ENCODE data around the gene PRICKLE3.

Gene PRICKLE3, protein sequence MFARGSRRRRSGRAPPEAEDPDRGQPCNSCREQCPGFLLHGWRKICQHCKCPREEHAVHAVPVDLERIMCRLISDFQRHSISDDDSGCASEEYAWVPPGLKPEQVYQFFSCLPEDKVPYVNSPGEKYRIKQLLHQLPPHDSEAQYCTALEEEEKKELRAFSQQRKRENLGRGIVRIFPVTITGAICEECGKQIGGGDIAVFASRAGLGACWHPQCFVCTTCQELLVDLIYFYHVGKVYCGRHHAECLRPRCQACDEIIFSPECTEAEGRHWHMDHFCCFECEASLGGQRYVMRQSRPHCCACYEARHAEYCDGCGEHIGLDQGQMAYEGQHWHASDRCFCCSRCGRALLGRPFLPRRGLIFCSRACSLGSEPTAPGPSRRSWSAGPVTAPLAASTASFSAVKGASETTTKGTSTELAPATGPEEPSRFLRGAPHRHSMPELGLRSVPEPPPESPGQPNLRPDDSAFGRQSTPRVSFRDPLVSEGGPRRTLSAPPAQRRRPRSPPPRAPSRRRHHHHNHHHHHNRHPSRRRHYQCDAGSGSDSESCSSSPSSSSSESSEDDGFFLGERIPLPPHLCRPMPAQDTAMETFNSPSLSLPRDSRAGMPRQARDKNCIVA

DNA sequence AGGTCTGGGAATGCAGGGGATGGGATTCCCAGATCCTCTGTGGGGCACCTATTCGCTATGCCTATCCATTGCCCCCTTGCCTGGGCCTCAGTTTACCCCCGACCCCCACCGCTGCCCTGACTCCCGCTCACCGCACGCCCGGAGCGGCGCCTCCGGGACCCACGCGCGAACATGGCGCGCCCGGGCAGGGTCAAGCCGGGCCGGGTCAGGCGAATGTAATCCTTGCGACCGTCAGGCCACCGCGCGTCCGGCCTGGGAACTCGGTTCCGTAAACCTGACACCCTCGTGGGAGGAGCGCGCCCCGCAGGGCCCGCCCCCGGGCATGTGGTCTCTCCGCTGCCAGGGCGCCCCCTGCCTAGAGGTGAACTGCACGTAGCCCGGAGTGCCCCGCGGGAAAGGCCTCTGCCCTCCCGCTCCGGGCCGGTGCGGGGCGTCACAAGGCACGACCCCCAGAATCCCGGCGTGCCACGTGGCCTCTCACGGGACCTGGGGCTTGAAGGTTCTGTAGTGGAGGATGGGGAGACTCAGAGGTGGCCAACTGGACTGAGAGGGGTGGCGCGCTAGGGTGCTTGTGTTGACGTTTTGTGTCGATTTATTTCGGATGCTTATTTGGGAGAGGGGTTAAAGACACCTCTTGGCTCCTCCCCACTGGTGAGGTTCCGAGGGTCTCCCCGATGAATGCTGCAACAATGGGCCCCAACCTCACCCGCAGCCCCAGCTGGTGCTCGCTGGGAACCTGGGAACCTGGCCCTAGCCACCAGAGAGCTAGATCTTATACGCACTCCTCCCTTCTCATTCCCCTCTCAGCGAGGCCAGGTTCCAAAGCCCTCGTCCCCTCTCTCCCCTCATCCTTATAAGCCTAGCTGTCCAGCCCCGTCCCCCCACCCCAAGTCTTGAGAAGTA is at the start of gene PRICKLE3:
PRICKLE3 (minus strand) TSS at position 249 of the 903 bp plus-strand sequence; CDS start at position 173, 76 bp downstream.
- DNase-seq: peak; percentile 82

DNA sequence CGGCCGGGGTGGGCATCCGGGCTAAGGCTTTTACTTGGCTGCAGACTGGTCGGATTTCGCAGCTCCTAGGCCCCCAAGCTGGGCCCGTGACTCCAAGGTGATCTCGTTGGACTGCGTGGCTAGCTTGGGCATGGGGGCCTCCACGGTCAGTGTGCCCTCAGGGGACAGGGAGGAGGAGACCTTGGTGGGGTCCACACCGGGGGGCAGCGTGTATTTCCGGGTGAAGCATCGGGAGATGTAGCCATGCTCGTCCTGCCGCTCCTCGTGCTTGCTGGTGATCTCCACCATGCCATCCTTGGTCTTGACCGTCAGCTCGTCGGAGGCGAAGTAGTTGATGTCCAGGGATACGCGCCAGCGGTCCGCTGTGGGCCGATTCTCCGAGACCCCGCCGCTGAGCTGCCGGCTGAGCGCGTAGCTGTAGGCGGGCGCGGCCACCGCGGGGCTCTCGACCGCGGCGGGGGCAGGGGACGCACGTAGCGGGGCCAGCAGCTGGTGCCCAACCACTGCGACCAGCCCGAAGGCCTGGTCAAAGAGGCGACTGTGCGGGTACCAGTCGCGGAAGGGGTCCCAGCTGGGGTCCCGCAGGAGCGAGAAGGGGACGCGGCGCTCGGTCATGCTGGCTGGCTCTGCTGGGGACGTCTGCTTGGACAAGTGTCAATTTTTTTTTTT is 47.8 kb upstream of the PRICKLE3 start:
- DNase-seq: no peak

DNA sequence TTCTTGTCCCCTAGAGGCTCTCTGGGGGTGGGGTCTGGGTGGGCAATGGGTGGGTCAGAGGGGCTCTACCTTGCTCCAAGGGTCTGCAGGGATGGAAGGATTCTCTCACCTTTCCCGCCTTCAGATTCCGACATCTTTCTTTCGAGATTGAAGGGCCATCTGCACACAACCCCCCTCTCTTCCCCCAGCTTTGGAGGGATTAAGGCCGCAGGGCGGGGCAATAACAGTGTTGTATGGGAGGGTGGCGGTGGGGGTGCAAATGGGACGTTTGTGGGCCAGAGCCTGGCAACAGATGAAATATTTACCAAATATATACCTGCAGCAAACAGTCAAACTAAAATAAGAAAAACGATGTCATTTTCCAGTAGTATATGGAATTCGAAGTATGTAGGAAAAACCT is 47.0 kb upstream of the PRICKLE3 start, which contains the start of gene CACNA1F:
CACNA1F (minus strand) TSS at position 165 of the 400 bp plus-strand sequence; CDS start at position 134, 31 bp downstream.
- no peak for DNase-seq

DNA sequence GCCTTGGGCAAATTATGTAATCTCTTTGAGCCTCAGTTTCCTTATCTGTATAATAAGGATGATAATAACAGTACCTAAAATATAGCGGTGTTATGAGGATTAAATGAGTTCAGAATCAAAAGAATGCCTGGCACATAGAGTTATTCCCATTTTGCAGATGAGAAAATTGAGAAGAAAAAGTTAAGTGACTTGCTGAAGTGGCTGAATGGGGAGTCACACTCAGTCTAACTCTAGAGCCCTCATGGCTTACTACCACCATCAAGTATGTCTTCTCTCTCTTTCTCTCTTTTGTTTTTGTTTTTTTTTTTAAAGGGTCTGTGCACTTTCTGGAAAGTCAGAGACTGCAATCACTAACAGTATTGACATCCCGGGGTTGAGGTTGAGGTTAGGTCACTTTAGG is 46.4 kb upstream of the PRICKLE3 start:
- no peak for DNase-seq

DNA sequence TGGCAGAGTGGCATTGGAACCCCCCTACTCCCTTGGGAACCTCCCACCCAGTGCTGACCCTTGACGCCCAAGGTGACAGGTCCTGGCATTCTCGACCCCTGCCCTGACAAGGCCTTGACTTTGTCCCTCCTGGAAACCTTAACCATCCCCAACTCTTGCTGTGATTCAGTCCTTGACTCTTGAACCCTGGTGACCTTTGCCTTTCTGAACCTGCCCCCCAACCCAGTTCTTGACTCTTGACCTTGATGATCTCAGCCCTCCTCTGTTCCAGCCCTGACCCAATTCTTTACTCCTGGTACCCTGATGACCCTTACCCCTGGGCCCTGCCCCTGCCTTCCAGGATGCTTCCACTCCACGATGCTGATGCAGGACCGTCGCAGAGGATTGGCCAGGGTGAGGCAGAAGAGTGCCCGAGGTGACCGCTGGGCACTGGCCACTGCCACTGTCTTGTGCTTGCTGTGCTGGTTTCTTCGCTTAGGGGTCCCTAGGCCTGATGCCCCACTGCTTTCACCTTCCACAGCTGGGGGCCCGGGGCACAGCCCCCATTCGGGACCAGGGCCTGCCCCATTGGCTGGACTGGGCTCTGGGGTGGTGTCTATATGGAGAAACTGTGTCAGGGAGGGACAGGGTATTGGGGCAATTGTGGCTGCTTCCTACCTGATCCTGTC is 45.3 kb upstream of the PRICKLE3 start:
- no peak for DNase-seq

DNA sequence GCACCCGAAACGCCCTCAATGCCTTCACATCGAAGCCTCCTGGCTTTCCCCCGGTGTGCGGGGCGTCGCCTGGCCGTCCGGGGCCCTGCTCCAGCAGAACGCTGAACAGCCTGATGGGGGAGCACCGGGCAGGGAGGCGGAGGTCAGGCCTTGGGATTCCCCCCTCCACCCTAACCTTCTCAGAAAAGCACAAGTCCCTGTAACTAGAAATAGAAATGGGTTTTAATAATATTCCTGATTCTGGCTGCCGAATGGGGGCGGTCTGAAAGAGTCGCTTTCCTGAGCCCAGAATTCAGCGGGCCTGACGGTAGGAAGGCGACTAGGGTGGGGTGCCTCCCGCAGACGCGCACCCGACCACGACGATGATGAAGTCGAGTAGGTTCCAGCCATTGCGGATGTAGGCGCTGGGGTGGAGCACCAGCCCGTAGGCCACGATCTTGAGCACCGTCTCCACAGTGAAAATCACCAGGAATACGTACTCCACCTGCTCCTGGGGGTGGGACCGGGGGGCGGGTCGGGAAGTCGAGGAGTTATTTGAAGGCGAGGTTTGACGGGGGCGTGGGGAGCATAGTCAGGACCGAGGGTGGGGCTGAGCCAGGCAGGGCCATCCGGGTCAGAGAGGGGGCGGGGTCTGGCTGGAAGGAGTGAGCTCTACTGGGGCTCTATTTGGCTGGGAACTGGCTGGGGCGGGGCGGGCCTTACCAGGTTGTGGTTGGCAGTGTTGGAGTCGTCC is 44.5 kb upstream of the PRICKLE3 start:
- peak; percentile 79 for DNase-seq

DNA sequence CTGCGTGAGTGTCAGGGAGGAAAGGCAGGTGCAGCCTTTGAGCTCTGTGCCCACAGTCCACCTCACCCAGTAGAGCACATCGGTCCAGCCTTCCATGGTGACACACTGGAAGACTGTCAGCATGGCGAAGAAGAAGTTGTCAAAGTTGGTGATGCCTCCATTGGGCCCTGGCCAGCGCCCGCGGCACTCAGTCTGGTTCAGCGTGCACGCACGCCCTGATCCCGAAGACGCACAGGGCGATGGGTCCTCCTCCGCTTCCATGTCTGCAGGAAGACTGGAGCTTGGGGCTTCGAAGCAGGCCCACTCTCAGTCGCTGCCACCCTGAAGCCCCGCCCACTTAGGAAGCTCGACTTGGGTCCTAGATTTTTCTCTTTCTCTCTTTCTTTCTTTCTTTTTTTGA is 42.0 kb upstream of the PRICKLE3 start:
- no peak for DNase-seq

DNA sequence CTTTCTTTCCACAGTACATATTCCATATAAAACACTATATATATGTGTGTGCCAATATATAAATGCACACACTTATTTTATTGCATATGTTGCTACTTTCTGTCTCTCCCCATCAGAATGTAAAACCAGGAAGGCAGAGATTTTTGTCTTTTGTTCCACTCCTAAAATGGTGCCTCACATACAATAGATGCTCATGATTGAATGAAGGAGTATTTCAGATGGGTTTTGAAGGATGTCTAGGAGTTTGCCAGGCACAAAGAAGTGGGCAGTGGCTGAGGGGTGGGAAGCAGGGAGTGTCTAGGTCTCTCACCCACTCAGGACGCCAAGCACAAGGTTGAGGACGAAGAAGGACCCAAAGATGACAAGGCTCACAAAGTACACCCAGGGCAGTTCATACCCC is 41.6 kb upstream of the PRICKLE3 start:
- DNase-seq: no peak

DNA sequence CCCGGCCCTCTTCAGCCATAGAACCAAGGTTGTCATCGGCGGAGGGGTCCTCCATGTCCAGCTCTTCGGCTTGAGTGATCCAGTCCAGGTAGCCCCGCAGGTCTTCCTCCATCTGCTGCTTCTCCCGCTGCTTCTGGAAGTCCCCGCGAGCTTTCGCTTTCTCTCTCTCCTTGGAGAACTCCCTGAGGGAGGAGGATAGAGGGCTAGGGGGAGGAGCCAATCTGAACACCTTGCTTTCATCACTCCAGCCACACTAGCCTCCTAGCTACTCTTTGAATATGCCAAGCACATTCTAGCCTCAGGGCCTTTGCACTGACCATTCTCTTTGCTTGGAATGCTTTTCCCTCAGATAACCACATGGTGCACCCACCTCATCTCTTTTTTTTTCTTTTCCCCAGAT is 40.8 kb upstream of the PRICKLE3 start:
- DNase-seq: no peak

DNA sequence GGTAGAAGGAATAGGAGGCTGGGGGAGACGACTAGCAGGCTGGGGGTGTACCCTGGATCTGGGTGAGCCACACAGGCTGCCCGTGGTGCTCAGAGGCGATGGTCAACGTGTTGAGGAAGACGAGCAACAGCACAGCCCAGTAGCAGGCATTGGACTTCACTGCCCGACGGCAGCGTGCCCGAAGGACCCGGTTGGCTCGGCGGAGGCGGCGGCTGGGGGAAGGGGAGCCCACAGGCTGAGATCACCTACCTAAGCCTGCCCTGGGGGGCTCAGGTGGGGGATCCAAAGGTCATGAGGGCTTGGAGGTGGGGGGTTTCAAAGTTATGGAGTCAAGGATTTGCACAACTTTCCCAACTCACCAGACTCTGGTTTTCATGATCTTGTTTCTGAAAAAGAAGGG is 39.7 kb upstream of the PRICKLE3 start:
- no peak for DNase-seq

DNA sequence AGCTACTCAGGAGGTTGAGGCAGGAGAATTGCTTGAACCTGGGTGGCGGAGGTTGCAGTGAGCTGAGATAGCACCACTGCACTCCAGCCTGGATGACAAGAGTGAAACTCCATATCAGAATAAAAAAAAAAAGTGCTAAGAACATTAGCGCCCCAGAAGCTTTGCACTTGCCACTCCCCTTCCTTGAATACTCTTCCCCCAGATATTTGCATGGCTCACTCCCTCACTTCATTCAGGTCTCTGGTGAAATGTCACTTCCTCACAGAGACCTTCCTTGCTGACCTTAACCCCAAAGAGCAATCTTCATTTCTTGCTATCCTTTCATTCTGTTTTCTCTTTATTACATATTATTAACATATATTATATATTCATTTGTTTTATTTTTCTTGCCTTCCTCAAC is 35.7 kb upstream of the PRICKLE3 start:
- no peak for DNase-seq

DNA sequence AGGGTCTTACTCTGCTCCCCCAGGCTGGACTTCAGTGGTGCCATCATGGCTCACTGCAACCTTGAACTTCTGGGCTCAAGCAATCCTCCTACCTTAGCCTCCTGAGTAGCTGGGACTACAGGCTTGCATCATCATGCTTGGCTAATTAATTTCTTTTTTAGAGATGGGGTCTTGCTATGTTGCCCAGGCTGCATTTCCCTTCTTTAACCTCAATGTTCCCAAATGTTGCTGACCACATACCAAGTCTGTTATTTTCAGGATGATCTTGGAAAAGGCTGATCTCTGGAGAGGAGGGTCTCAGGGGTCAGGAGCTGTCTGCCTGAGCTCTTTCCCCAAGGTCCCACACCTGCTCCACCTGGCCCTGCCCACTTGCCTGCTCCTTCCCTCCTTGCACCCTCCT is 33.9 kb upstream of the PRICKLE3 start:
- DNase-seq: no peak

DNA sequence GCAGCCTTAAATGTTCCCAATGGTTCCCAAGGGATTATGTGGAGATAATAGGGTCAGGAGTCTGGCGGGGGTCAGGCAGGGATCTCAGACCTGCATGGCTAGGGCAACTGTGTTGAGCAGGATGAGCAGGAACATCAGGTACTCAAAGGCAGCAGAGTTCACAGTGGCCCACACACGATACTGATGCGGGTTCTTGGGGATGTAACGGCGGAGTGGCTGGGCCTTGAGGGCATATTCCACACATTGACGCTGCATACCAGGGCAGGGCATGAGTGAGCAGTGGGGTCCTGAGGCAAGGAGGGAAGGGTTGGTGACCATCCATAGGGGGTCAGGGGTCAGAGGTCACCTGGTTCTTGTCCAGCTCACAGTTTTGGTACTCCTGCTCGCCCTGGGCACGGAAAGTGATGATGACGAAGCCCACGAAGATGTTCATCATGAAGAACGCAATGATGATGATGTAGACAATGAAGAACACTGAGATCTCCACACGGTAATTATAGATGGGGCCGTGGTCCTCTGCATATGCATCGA is 28.9 kb upstream of the PRICKLE3 start:
- no peak for DNase-seq

DNA sequence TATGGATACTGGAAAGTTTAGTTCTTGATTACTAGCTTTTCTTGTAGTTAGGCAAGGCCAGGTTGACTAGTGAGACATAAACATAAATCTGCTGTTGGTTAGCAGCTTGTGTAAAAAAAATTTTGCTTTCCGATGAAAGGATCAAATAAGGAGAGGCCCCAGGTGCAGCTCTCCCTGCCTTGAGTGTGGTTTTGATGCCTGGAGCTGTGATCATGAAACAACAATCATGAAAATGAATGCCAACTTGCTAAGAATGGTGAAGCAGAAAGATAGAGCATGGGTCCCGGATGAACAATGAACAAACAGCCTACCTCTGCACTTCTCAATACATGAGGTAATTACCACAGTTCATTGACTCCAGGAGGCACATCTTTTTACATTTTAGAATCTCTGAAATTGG is 28.2 kb upstream of the PRICKLE3 start:
- DNase-seq: no peak

DNA sequence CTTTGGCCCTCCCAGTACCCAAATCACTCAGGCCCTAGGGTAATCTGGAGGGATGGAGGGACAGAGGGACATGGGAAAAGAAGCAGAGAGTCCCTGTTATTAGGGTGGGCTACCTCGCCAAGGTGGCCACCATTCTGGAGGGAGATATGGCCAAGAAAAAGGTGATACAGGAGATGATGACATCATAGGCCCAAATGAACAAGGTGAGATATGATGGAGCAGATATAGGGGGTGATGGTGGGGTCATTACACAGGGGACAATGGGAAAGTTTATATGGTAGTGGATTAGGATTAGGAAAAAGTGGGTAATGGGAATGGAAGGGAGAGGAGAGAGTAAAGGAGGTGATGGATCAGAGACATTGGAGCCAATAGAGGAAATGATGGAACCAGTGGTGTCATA is 26.7 kb upstream of the PRICKLE3 start:
- no peak for DNase-seq

DNA sequence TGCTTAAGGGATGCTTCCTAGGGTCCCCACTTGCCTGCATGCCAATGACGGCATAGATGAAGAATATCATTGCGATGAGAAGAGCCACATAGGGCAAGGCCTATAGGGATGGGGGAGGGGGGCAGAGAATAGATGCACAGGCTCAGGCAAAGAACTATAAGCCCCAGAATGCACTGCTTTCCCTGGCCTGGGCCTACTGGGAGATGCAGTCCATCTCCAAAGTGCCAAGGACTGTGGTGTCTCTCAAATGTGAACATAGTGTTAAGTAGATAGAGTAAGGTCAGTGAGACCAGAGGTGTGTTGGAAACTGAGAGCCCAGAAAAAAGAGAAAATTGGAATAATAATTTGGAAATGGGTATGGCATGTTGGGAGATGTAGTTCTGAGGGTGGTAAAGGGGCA is 26.0 kb upstream of the PRICKLE3 start:
- no peak for DNase-seq

DNA sequence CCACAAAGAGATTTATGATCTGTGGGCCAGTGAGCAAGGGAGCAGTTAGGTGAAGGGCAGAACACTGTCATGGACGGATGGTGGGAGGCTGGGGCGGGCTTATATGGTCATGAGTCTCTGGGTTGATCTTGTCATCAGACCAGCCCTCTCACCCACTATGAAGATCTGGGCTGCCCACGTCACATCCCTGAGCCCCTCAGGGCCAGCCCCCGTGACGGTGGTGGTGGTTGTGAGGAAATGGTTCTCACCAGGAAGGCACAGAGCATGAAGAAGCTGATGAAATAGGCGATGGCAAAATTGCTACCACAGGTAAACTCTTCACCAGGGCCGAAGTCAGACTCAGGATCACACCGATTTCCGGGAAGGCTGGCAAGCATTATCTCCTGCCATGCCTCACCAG is 24.9 kb upstream of the PRICKLE3 start:
- DNase-seq: no peak

DNA sequence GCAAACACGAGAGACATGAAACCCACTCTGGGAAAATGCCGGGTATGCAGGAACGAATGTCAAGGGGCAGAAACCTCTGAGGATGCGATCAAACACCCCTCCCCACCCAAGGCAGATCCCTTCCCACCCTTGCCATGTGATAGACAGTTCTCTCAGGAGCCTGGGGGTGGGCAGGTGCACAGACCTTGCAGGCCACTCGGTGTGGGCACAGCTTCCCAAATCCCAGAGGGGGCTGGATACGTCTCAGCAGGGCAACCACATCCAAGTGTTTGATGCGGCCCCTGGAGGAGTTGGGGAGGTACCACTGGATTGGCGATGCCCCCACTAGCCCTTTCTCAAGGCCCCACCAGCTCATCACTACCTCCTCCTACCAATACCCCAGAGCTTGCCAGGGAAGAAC is 24.2 kb upstream of the PRICKLE3 start:
- no peak for DNase-seq

DNA sequence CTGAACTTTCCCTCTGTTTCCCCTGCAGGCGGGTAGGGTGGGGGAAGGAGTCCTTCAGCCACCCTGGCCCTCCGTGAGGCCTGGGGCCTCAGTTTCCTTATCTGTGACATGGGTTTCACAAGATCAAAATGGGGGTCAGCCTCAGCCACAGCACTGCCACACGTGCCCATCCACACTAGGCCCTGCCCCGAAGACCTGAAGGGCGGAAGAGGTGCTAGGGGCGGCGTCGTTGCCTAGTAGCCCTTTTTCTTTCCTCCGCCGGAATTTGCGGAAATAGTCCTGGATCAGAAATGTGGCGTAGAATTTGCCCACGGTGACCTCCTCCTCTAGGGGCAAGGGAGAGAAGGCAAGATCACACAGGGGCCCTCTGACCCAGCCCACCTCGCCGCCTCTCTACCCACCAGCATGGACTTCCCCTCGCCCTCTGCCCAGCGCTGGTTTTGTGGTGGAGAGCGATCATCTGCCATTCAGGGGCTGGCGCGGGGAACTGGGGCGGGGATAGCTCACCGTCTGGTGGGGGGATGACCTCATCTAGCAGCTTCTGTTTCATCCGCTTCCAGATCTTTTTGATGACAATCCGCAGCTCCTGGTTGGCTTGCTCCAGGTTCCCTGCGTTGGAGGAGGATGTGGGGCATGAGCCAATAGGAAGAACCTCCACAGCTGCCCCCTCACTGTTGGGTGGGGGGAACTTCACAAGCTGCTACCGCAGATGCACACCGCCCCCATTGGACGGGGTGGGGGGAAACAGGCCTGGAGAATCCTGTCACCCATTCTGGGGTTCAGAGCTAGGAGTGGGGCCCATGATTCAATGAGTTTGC is 23.5 kb upstream of the PRICKLE3 start:
- peak; percentile 29 for DNase-seq

DNA sequence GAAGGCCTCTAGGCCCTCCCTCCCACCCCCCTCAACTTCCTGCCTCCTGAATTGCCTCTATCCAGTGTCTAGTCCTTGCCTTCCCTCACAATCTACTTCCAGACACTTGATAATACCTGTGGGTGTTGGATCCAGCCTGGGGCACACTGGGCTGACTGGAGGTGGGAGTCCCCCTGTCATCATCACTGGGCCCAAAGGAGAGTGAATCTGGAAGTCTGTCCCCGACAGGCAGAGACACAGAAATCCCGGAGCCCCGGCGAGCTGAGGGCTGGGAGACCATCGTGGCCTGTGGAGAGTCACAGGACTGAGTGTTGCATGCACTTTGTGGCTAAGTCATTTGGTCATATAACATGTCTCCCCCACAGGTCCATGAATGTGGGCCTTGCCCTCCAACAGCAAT is 22.2 kb upstream of the PRICKLE3 start:
- DNase-seq: no peak

All from stimulated activated CD8-positive, alpha-beta memory T cell treated with anti-CD3 and anti-CD28 coated beads, Interleukin-4, amount 100 ng/mL, for 48 hours (primary cell).